HEK293 (cell line): Measurements from ENCODE around the gene STARD3.

Experiments
- CTCF ChIA-PET: fragments of 350-600 bp; formaldehyde crosslinking; extraction: SDS; loops from one replicate; lab custom pipeline; 2021; ENCODE audit warnings: antibody characterized with exemption; lab: Yijun Ruan, JAX
- POLR2A ChIA-PET: fragments of 300-600 bp; formaldehyde crosslinking; extraction: SDS; loops from one replicate; lab custom pipeline; 2020; ENCODE audit warnings: antibody characterized with exemption, inconsistent platforms; lab: Yijun Ruan, JAX
- H3K27ac ChIP-seq: fragments of 200-500 bp; sonication (Bioruptor generic); 2 replicates; pipeline ENCODE4 v1.5.1; 2014; ENCODE audit warnings: low read depth, low read length, control low read depth, inconsistent platforms; ENCODE audit errors: extremely low read depth
- H3K36me3 ChIP-seq, 2 experiments: fragments of 200-500 bp in 1 of 2; sonication (Bioruptor generic) in 1 of 2; 1 replicate in 1 of 2; 2 replicates in 1 of 2; pipeline ENCODE4 v1.5.1; 2014 to 2017; ENCODE audit warnings: inconsistent platforms in 2 of 2, low read length in 2 of 2; ENCODE audit not compliant: control insufficient read depth in 2 of 2, insufficient read depth in 1 of 2
- H3K4me1 ChIP-seq: fragments of 200-500 bp; sonication (Bioruptor generic); 2 replicates; pipeline ENCODE4 v1.5.1; 2014; ENCODE audit warnings: mild to moderate bottlenecking, low read length, inconsistent platforms; ENCODE audit not compliant: control insufficient read depth, insufficient read depth
- H3K4me3 ChIP-seq: 2 replicates; pipeline ENCODE4 v1.5.1; 2011; ENCODE audit warnings: low read depth, mild to moderate bottlenecking, control low read depth, low read length, moderate library complexity
- H3K9me3 ChIP-seq: fragments of 200-500 bp; sonication (Bioruptor generic); 2 replicates; pipeline ENCODE4 v1.5.1; 2014; ENCODE audit warnings: low read depth, low read length, inconsistent platforms; ENCODE audit not compliant: control insufficient read depth, insufficient read depth
- GLIS1 ChIP-seq: fragments of 450-650 bp; formaldehyde crosslinking; IDR thresholded peaks from 2 replicates; pipeline ENCODE4 v1.5.1; 2016; ENCODE audit warnings: missing biosample characterization, missing genetic modification characterization
- GLIS2 ChIP-seq: fragments of 450-650 bp; formaldehyde crosslinking; IDR thresholded peaks from 2 replicates; pipeline ENCODE4 v1.5.1; 2016; ENCODE audit warnings: missing biosample characterization, missing genetic modification characterization
- IKZF3 ChIP-seq: fragments of 450-650 bp; IDR thresholded peaks from 2 replicates; pipeline ENCODE4 v1.5.0; 2018; ENCODE audit warnings: missing biosample characterization, mild to moderate bottlenecking, missing genetic modification characterization, moderate library complexity
- KLF8 ChIP-seq: fragments of 450-650 bp; formaldehyde crosslinking; IDR thresholded peaks from 2 replicates; pipeline ENCODE4 v1.5.1; 2016; ENCODE audit warnings: missing biosample characterization, missing genetic modification characterization
- OSR2 ChIP-seq: fragments of 450-650 bp; formaldehyde crosslinking; IDR thresholded peaks from 2 replicates; pipeline ENCODE4 v1.5.1; 2016; ENCODE audit warnings: missing biosample characterization, missing genetic modification characterization
- SP3 ChIP-seq: fragments of 450-650 bp; formaldehyde crosslinking; IDR thresholded peaks from 2 replicates; pipeline ENCODE4 v1.5.1; 2016; ENCODE audit warnings: missing biosample characterization, missing genetic modification characterization
- ZNF335 ChIP-seq: fragments of 450-650 bp; formaldehyde crosslinking; conservative IDR thresholded peaks from 2 replicates; pipeline ENCODE4 v1.5.1; 2016; ENCODE audit warnings: missing biosample characterization, missing genetic modification characterization
- ZNF558 ChIP-seq: fragments of 450-650 bp; formaldehyde crosslinking; IDR thresholded peaks from 2 replicates; pipeline ENCODE4 v1.5.1; 2016; ENCODE audit warnings: missing biosample characterization, missing genetic modification characterization
- ZNF629 ChIP-seq: fragments of 450-650 bp; formaldehyde crosslinking; IDR thresholded peaks from 2 replicates; pipeline ENCODE4 v1.5.1; 2017; ENCODE audit warnings: missing biosample characterization, missing genetic modification characterization
- ZNF830 ChIP-seq: fragments of 450-650 bp; IDR thresholded peaks from 2 replicates; pipeline ENCODE4 v1.5.0; 2018; ENCODE audit warnings: missing biosample characterization, missing genetic modification characterization, low read depth, mild to moderate bottlenecking, moderate library complexity
- TF ChIP-seq, protein P1 (sequence below): fragments of 450-650 bp; formaldehyde crosslinking; IDR thresholded peaks from 2 replicates; pipeline ENCODE4 v1.5.1; 2016; ENCODE audit warnings: missing biosample characterization, missing genetic modification characterization
- TF ChIP-seq, protein P2 (sequence below): fragments of 450-650 bp; formaldehyde crosslinking; conservative IDR thresholded peaks from 2 replicates; pipeline ENCODE4 v1.5.1; 2016; ENCODE audit warnings: low read depth, missing biosample characterization, missing genetic modification characterization

The STARD3 gene

DNA sequence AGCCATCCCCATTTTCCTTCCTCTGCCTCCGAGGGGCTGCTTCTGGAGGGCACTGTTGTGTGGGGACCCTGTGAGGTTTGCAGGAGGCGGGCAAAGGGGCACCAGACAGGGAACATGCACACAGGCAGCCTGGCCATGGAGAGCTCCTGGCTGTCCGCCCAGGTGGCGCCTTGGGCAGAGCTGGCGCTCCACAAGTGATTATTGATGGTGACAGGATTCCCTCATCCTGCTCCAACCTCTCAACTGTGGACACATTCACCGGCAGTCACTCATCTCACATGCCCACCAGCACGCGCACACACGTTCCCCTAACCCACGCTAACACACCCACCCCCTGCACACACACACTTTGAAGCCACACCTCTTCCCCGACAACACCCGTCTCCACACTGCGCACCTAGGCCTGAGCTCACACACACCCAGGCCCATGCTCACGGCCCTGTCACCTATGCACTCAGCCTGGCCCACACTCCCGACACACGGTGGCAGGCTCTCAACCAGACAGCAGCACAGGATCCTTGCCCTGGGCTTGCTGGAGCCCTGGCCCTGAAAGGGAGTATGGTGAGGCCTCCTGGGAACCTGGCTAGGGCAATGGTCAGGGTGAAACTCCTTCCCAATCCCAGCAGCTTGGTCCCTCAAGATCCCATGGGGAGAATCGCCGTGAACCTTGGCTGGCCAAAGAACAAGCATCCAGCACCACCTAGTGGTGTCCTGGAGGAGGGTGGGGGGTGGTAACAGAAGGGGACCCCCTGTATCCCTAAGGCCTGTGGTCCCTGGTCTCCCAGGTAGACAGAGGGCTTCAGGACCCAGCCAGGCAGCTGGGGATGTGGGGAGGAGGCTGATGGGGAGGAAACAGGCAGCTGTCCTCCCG is 34.9 kb downstream of the STARD3 start (continued):
- TF ChIP-seq, protein P1, sequence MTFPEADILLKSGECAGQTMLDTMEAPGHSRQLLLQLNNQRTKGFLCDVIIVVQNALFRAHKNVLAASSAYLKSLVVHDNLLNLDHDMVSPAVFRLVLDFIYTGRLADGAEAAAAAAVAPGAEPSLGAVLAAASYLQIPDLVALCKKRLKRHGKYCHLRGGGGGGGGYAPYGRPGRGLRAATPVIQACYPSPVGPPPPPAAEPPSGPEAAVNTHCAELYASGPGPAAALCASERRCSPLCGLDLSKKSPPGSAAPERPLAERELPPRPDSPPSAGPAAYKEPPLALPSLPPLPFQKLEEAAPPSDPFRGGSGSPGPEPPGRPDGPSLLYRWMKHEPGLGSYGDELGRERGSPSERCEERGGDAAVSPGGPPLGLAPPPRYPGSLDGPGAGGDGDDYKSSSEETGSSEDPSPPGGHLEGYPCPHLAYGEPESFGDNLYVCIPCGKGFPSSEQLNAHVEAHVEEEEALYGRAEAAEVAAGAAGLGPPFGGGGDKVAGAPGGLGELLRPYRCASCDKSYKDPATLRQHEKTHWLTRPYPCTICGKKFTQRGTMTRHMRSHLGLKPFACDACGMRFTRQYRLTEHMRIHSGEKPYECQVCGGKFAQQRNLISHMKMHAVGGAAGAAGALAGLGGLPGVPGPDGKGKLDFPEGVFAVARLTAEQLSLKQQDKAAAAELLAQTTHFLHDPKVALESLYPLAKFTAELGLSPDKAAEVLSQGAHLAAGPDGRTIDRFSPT, result no peak
- TF ChIP-seq IKZF3 (tag by site-specific recombination), result peak; percentile 55; the same call in 1 of the 2 replicates
- TF ChIP-seq OSR2 (tag by site-specific recombination), result no peak
- no peak for TF ChIP-seq KLF8 (tag by site-specific recombination)
- TF ChIP-seq ZNF830 (tag by site-specific recombination), result no peak

- ChIA-PET POLR2A (interaction anchor here (0.7 to 0.8 kb wide), 2 partner anchors 15 to 81 kb away, joined by 3 read pairs; partner anchors contain the start of gene PGAP3), CTCF (interaction anchor here (0.6 to 11.6 kb wide), 16 partner anchors 8 to 266 kb away, joined by 3 to 168 read pairs (median 4); partner anchors contain the start of genes MIEN1 and PPP1R1B)
- H3K36me3 ChIP-seq, result peaks cover 0 to 3% of the 10 kb centered on the region in 2 experiments; a peak in 1 of 3 replicates
- no peak overlapping the region for H3K27ac ChIP-seq
- no peak overlapping the region for H3K4me3 ChIP-seq
- TF ChIP-seq, protein P1, result peak; percentile 15; the same call in 1 of the 2 replicates
- no peak for TF ChIP-seq ZNF629 (tag by site-specific recombination)
- H3K4me1 ChIP-seq, result peaks cover 16% of the 10 kb centered on the region
- H3K9me3 ChIP-seq, result no peaks in the 10 kb centered on the region
Measured at GRCh38 chr17:39672522-39673334, 35.8 kb downstream of the STARD3 start.

GRCh38 chr17:39673335-39674081 is 36.6 kb downstream of the STARD3 start:
- Histone ChIP-seq H3K4me1 (peaks cover 17% of the 10 kb centered on the region), H3K9me3 (no peaks in the 10 kb centered on the region), H3K4me3 (no peak overlapping the region), H3K27ac (no peak overlapping the region), H3K36me3 (peaks cover 0 to 3% of the 10 kb centered on the region in 2 experiments; a peak in 1 of 3 replicates)
- CTCF ChIA-PET, result interaction anchor here (0.6 to 11.6 kb wide), 7 partner anchors 22 to 126 kb away, joined by 3 to 168 read pairs (median 14); partner anchors contain the start of gene PPP1R1B
- POLR2A ChIA-PET, result interaction anchor here (0.8 kb wide), 1 partner anchor 14 kb away, joined by 3 read pairs; the partner anchor contains the start of gene PGAP3
- TF ChIP-seq, protein P2, sequence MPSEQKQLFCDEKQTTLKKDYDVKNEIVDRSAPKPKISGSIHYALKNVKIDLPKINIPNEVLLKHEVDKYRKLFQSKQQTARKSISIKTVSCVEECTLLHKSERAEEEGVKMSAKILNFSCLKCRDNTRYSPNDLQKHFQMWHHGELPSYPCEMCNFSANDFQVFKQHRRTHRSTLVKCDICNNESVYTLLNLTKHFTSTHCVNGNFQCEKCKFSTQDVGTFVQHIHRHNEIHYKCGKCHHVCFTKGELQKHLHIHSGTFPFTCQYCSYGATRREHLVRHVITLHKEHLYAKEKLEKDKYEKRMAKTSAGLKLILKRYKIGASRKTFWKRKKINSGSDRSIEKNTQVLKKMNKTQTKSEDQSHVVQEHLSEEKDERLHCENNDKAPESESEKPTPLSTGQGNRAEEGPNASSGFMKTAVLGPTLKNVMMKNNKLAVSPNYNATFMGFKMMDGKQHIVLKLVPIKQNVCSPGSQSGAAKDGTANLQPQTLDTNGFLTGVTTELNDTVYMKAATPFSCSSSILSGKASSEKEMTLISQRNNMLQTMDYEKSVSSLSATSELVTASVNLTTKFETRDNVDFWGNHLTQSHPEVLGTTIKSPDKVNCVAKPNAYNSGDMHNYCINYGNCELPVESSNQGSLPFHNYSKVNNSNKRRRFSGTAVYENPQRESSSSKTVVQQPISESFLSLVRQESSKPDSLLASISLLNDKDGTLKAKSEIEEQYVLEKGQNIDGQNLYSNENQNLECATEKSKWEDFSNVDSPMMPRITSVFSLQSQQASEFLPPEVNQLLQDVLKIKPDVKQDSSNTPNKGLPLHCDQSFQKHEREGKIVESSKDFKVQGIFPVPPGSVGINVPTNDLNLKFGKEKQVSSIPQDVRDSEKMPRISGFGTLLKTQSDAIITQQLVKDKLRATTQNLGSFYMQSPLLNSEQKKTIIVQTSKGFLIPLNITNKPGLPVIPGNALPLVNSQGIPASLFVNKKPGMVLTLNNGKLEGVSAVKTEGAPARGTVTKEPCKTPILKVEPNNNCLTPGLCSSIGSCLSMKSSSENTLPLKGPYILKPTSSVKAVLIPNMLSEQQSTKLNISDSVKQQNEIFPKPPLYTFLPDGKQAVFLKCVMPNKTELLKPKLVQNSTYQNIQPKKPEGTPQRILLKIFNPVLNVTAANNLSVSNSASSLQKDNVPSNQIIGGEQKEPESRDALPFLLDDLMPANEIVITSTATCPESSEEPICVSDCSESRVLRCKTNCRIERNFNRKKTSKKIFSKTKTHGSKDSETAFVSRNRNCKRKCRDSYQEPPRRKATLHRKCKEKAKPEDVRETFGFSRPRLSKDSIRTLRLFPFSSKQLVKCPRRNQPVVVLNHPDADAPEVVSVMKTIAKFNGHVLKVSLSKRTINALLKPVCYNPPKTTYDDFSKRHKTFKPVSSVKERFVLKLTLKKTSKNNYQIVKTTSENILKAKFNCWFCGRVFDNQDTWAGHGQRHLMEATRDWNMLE, result no peak
- TF ChIP-seq SP3 (no peak), GLIS1 (no peak), ZNF335 (no peak), ZNF558 (no peak), GLIS2 (peak; percentile 37)
- TF ChIP-seq, all 188 proteins: peak for 1
